GM12878 (cell line): Measurements from ENCODE around the gene PGRMC2. TPM values are rescaled to one million over a fixed set of nuclear protein-coding genes. Genes with fewer than 3 reads are reported as not detected.

Experiments
- ATAC-seq: fragments of 200-7000 bp; cut with Tn5 transposase; 3 replicates; pipeline ENCODE4 v1.9.1; 2020; ENCODE audit warnings: mild to moderate bottlenecking, moderate library complexity
- BruUV-seq: library from RNA; stranded (reverse); fragments of 400-500 nt; replicated peaks from 2 replicates; lab custom pipeline; 2021; lab: Mats Ljungman, UMichigan
- CTCF ChIA-PET: fragments of 300-600 bp; sonication (Branson Sonifier 250); formaldehyde crosslinking; extraction: SDS; loops from one replicate; lab custom pipeline; 2021; ENCODE audit warnings: inconsistent platforms; lab: Yijun Ruan, JAX
- POLR2A ChIA-PET: fragments of 350-600 bp; formaldehyde crosslinking; extraction: SDS; loops from one replicate; lab custom pipeline; 2021; ENCODE audit warnings: inconsistent platforms; lab: Charles Lee
- RAD21 ChIA-PET: fragments of 300-600 bp; sonication (Branson Sonifier 250); formaldehyde crosslinking; loops from one replicate; lab custom pipeline; 2023; ENCODE audit warnings: antibody characterized with exemption; ENCODE audit not compliant: unreplicated experiment; lab: Charles Lee
- SMC1A ChIA-PET: fragments of 300-600 bp; sonication (Branson Sonifier 250); formaldehyde crosslinking; loops from one replicate; lab custom pipeline; 2023; ENCODE audit not compliant: unreplicated experiment, uncharacterized antibody; lab: Charles Lee
- DNase-seq: peaks from one replicate; pipeline ENCODE4 v3.0.0-alpha.2; 2011; ENCODE audit warnings: low read depth, low spot score
- FAIRE-seq: peaks from 3 replicates; lab custom pipeline; 2011; peaks lifted over from hg19 to GRCh38; lab: Jason Lieb, UNC
- H2AFZ ChIP-seq: 2 replicates; pipeline ENCODE4 v1.6.0; 2011; ENCODE audit warnings: low read depth, low read length, control low read depth; ENCODE audit not compliant: control insufficient read depth
- H3K27ac ChIP-seq: 2 replicates; pipeline ENCODE4 v1.5.1; 2011; ENCODE audit warnings: control low read depth; ENCODE audit not compliant: control insufficient read depth, insufficient read depth
- H3K27me3 ChIP-seq, 2 experiments: replicated peaks in 1 of 2; 2 replicates each; pipeline versions ENCODE4 v1.6.0 to v1.6.1; 2011; ENCODE audit warnings: low read length in 1 of 2; ENCODE audit not compliant: control insufficient read depth in 2 of 2, insufficient read depth in 2 of 2
- H3K36me3 ChIP-seq, 2 experiments: 2 replicates each; pipeline ENCODE4 v1.5.1; 2011; ENCODE audit warnings: low read length in 1 of 2; ENCODE audit not compliant: control insufficient read depth in 2 of 2, insufficient read depth in 2 of 2
- H3K4me1 ChIP-seq: 2 replicates; pipeline ENCODE4 v1.6.1; 2011; ENCODE audit warnings: mild to moderate bottlenecking, low read length, moderate library complexity, mixed read lengths; ENCODE audit not compliant: control insufficient read depth, insufficient read depth
- H3K4me2 ChIP-seq: 2 replicates; pipeline ENCODE4 v1.6.0; 2011; ENCODE audit warnings: control low read depth; ENCODE audit not compliant: control insufficient read depth, insufficient read depth
- H3K4me3 ChIP-seq: fragments of 200-600 bp; sonication (generic); 2 replicates; pipeline ENCODE4 v1.5.1; 2016
- H3K79me2 ChIP-seq: 2 replicates; pipeline ENCODE4 v1.6.0; 2011; ENCODE audit warnings: low read length; ENCODE audit not compliant: control insufficient read depth, insufficient read depth
- H3K9ac ChIP-seq: 2 replicates; pipeline ENCODE4 v1.8.0; 2011; ENCODE audit warnings: low read length, control low read depth, mixed read lengths; ENCODE audit not compliant: control insufficient read depth, insufficient read depth
- H3K9me3 ChIP-seq: replicated peaks from 3 replicates; pipeline ENCODE4 v1.5.1; 2011; ENCODE audit warnings: mild to moderate bottlenecking, low read length; ENCODE audit not compliant: control insufficient read depth, insufficient read depth
- H4K20me1 ChIP-seq: 2 replicates; pipeline ENCODE4 v1.6.0; 2011; ENCODE audit not compliant: control insufficient read depth, insufficient read depth
- BACH1 ChIP-seq: fragments of 450-650 bp; IDR thresholded peaks from 2 replicates; pipeline ENCODE4 v1.6.1; 2017; ENCODE audit warnings: mild to moderate bottlenecking, borderline replicate concordance
- BRCA1 ChIP-seq: IDR thresholded peaks from 2 replicates; pipeline ENCODE4 v1.6.1; 2011; ENCODE audit warnings: low read depth, low read length, improper control_type of control experiment
- CBFB ChIP-seq: IDR thresholded peaks from 2 replicates; pipeline ENCODE4 v1.6.1; 2016; ENCODE audit warnings: antibody characterized with exemption, low read depth
- CEBPB ChIP-seq, 2 experiments: fragments of 150-350 bp in 1 of 2; IDR thresholded peaks; 2 replicates each; pipeline ENCODE4 v1.6.1; 2012 to 2014; ENCODE audit warnings: low read depth in 2 of 2, low read length in 2 of 2, borderline replicate concordance in 1 of 2, inconsistent platforms in 1 of 2
- CHD4 ChIP-seq: fragments of 200-600 bp; sonication (generic); IDR thresholded peaks from 2 replicates; pipeline ENCODE4 v1.6.1; 2016; ENCODE audit warnings: mild to moderate bottlenecking
- E2F4 ChIP-seq: IDR thresholded peaks from 2 replicates; pipeline ENCODE4 v1.6.1; 2012; ENCODE audit warnings: low read depth, low read length, improper control_type of control experiment
- EZH2 ChIP-seq: IDR thresholded peaks from 2 replicates; pipeline ENCODE4 v1.6.1; 2012; ENCODE audit warnings: low read depth, mild to moderate bottlenecking, control low read depth, inconsistent platforms, low read length, borderline replicate concordance; ENCODE audit not compliant: control insufficient read depth
- GABPA ChIP-seq: IDR thresholded peaks from 2 replicates; pipeline ENCODE4 v1.6.1; 2014; ENCODE audit warnings: antibody characterized with exemption, low read depth, mild to moderate bottlenecking, inconsistent platforms
- KDM1A ChIP-seq: fragments of 200-600 bp; sonication (generic); IDR thresholded peaks from 2 replicates; pipeline ENCODE4 v1.6.1; 2016; ENCODE audit warnings: borderline replicate concordance
- MEF2A ChIP-seq: IDR thresholded peaks from 2 replicates; pipeline ENCODE4 v1.6.1; 2011; ENCODE audit warnings: low read depth, mild to moderate bottlenecking, low read length, moderate library complexity; ENCODE audit not compliant: insufficient read depth
- NBN ChIP-seq: fragments of 450-650 bp; IDR thresholded peaks from 2 replicates; pipeline ENCODE4 v1.6.1; 2016
- NKRF ChIP-seq: fragments of 450-650 bp; conservative IDR thresholded peaks from 2 replicates; pipeline ENCODE4 v1.6.1; 2017; ENCODE audit warnings: mild to moderate bottlenecking, moderate library complexity
- NR2F1 ChIP-seq: fragments of 450-650 bp; conservative IDR thresholded peaks from 2 replicates; pipeline ENCODE4 v1.6.1; 2017; ENCODE audit warnings: mild to moderate bottlenecking
- PAX8 ChIP-seq: fragments of 450-650 bp; IDR thresholded peaks from 2 replicates; pipeline ENCODE4 v1.6.1; 2017; ENCODE audit warnings: mild to moderate bottlenecking, moderate library complexity
- SKIL ChIP-seq: fragments of 450-650 bp; IDR thresholded peaks from 2 replicates; pipeline ENCODE4 v1.6.1; 2017; ENCODE audit warnings: mild to moderate bottlenecking, low read depth, inconsistent platforms; ENCODE audit not compliant: poor library complexity, severe bottlenecking
- TAF1 ChIP-seq: IDR thresholded peaks from 2 replicates; pipeline ENCODE4 v1.6.1; 2011; ENCODE audit warnings: mild to moderate bottlenecking, low read depth, low read length, borderline replicate concordance
- TARDBP ChIP-seq: IDR thresholded peaks from 2 replicates; pipeline ENCODE4 v1.6.1; 2016; ENCODE audit warnings: borderline replicate concordance
- TCF3 ChIP-seq: IDR thresholded peaks from 2 replicates; pipeline ENCODE4 v1.6.1; 2012; ENCODE audit warnings: low read depth, mild to moderate bottlenecking, low read length, borderline replicate concordance; ENCODE audit not compliant: insufficient read depth
- WGBS: methylation state at CpG from one replicate; pipeline ENCODE4 v1.1.6; 2016; ENCODE audit warnings: low lambda C conversion rate; ENCODE audit not compliant: insufficient replicate concordance, insufficient coverage; ENCODE audit errors: missing lambda C conversion rate; 5-methylcytosine and 5-hydroxymethylcytosine counted together
- in situ Hi-C: fragments of 300-500 bp; cut with MboI; formaldehyde crosslinking; loops from 9 replicates; pipeline ENCODE4 v1.14.3; 2018; ENCODE audit warnings: mixed read lengths
- intact Hi-C: fragments of 100-400 bp; cut with micrococcal nuclease; formaldehyde crosslinking; loops from one replicate; pipeline ENCODE4 v1.14.2; 2022; ENCODE audit not compliant: unreplicated experiment
- polyA plus RNA-seq, 11 experiments: library from polyadenylated mRNA; depleted of rRNA in 4 of 11; unstranded in 6 of 11; stranded (reverse) in 5 of 11; fragments of >200 nt; fragmentation: Nextera tagmentation in 4 of 11; fragmentation: Illumina TruSeq in 1 of 11; extraction: Ambion mirVana in 4 of 11; extraction: Trizol in 1 of 11; gene quantifications; 1 replicate in 1 of 11; 2 replicates in 10 of 11; pipeline versions ENCODE4 v1.2.1 to v1.2.3, GENCODE V29; 2011 to 2016; ENCODE audit warnings: inconsistent platforms in 2 of 11, missing spikeins in 2 of 11, low read depth in 1 of 11
- total RNA-seq, 4 experiments: library from RNA; depleted of rRNA in 3 of 4; stranded (reverse); fragments of >200 nt in 3 of 4; fragmentation: Illumina TruSeq in 1 of 4; extraction: Trizol in 1 of 4; gene quantifications; 2 replicates each; pipeline versions ENCODE4 v1.2.1 to v1.2.3, GENCODE V29; 2013 to 2021

Gene PGRMC2
- total and polyA plus RNA-seq, 10 of the 15 experiments (the other 5 are each of a cell fraction or from before 2014, with no cell fraction given), result 6.3 to 38.4 (median 12.0) TPM

- TF ChIP-seq NKRF (no peak), KDM1A (no peak), TAF1 (no peak), E2F4 (no peak), SKIL (no peak)
Measured at GRCh38 chr4:128279624-128280225, 7.9 kb downstream of the PGRMC2 start (continued).

- no peak overlapping the region for H3K9ac ChIP-seq
- H4K20me1 ChIP-seq, result no peaks in the 10 kb centered on the region
- WGBS, result 97% methylated on average over 3 of the region's 3 CpGs
- CTCF ChIA-PET, result no interaction called here
- intact Hi-C loops (no loop called here), in situ Hi-C loops (no loop called here)
- H3K27me3 ChIP-seq, result no peaks in the 10 kb centered on the region
- no peak overlapping the region for H2AFZ ChIP-seq
- H3K27ac ChIP-seq, result no peak overlapping the region
- RAD21 ChIA-PET, result no interaction called here
- no peak for ATAC-seq
- H3K4me2 ChIP-seq, result no peak overlapping the region
- POLR2A ChIA-PET, result no interaction called here
- H3K4me3 ChIP-seq, result no peak overlapping the region
- FAIRE-seq, result no peak
- no peaks in the 10 kb centered on the region; a peak in 1 of 4 replicates for H3K36me3 ChIP-seq
- H3K4me1 ChIP-seq, result no peaks in the 10 kb centered on the region
- no peaks in the 10 kb centered on the region; the same call in none of the 3 replicates for H3K9me3 ChIP-seq
- peaks cover 49% of the 10 kb centered on the region for H3K79me2 ChIP-seq
- BruUV-seq, result no TSS peak
- SMC1A ChIA-PET, result interaction anchor here (3.8 kb wide), 1 partner anchor 8 kb away, joined by 15 read pairs; no protein-coding TSS in a partner anchor
- DNase-seq, result no peak
- TF ChIP-seq CEBPB (IDR thresholded peaks at IDR 0.05; ENCODE audit: borderline replicate concordance in 1 of 2, low read depth in 2 of 2, low read length in 2 of 2) (no peak), BRCA1 (no peak), NR2F1 (no peak), CBFB (no peak), PAX8 (no peak), TCF3 (no peak), MEF2A (no peak), CHD4 (no peak), BACH1 (no peak), TARDBP (no peak), GABPA (no peak), EZH2 (no peak), NBN (no peak)
Measured at GRCh38 chr4:128277856-128278255, 9.8 kb downstream of the PGRMC2 start.
